Stomach (tissue), 4 donors: Measurements from ENCODE around the gene GFPT2.

Experiments used
- CTCF ChIP-seq, 7 experiments: fragments of 450-650 bp in 4 of 7; fragments of 200-600 bp in 3 of 7; sonication (generic) in 3 of 7; IDR thresholded peaks; one replicate each; pipeline ENCODE4 v1.5.1; 2016 to 2019; ENCODE audit warnings: antibody characterized with exemption in 7 of 7, control low read depth in 2 of 7, mild to moderate bottlenecking in 1 of 7
- POLR2A ChIP-seq, 4 donors: fragments of 450-650 bp; IDR thresholded peaks; one replicate each; pipeline ENCODE4 v1.6.1; 2016; ENCODE audit warnings: antibody characterized with exemption in 4 of 4, control low read depth in 2 of 4, mild to moderate bottlenecking in 1 of 4, moderate library complexity in 1 of 4
- POLR2AphosphoS5 ChIP-seq, 3 donors: sonication (generic); formaldehyde crosslinking; IDR thresholded peaks; one replicate each; pipeline ENCODE4 v1.6.1; 2016; ENCODE audit warnings: antibody characterized with exemption in 3 of 3

GRCh38 chr5:180391276-180391675, 38.1 kb upstream of the GFPT2 start:
- TF ChIP-seq CTCF (IDR thresholded peaks at IDR 0.05) (no peak), POLR2AphosphoS5 (IDR thresholded peaks at IDR 0.05) (no peak), POLR2A (IDR thresholded peaks at IDR 0.05) (no peak)
